Measurements from ENCODE around the gene CD180. TPM values are rescaled to one million over a fixed set of nuclear protein-coding genes. Genes with fewer than 3 reads are reported as not detected.

The CD180 gene
- total RNA-seq, 4 donors from 2014 or later = 0.27 to 2.2 (median 1.2) TPM; not detected in 1

- Histone ChIP-seq H3K27ac (no peak overlapping the region), H3K27me3 (no peaks in the 10 kb centered on the region), H3K36me3 (no peaks in the 10 kb centered on the region), H3K4me3 (no peak overlapping the region), H3K9me3 (no peaks in the 10 kb centered on the region), H3K4me1 (peaks cover 0 to 14% (median 0%) of the 10 kb centered on the region in 3 donors)
- no peak for TF ChIP-seq CTCF (IDR thresholded peaks at IDR 0.05)
- TF ChIP-seq EP300 (IDR thresholded peaks at IDR 0.05) = no peak
- no peak for TF ChIP-seq POLR2A (IDR thresholded peaks at IDR 0.05)
- no peak for TF ChIP-seq POLR2AphosphoS5 (IDR thresholded peaks at IDR 0.05)
- ATAC-seq = no peak
- 50 to 88% methylated on average over 1 to 3 of the region's 7 CpGs for WGBS, 2 donors (ENCODE audit: low coverage in 1 of 2)
These were observed 958 bp downstream of the CD180 start for GRCh38 chr5:67195406-67196275.

- H3K4me3 ChIP-seq = no peak overlapping the region
- no peak for TF ChIP-seq CTCF (IDR thresholded peaks at IDR 0.05)
- no peaks in the 10 kb centered on the region for H3K36me3 ChIP-seq
- WGBS, 2 donors (ENCODE audit: low coverage in 1 of 2) = 88 to 93% methylated on average over 3 of the region's 3 CpGs
- H3K27me3 ChIP-seq = no peaks in the 10 kb centered on the region
- H3K4me1 ChIP-seq = peaks cover 0 to 14% (median 0%) of the 10 kb centered on the region in 3 donors
- H3K27ac ChIP-seq = no peak overlapping the region
- no peak for ATAC-seq
- H3K9me3 ChIP-seq = no peaks in the 10 kb centered on the region
These were observed 2.4 kb downstream of the CD180 start for GRCh38 chr5:67194166-67194565.

- 5 to 23% methylated on average over 2 of the region's 2 CpGs for WGBS, 2 donors (ENCODE audit: low coverage in 1 of 2)
- Histone ChIP-seq H3K4me1 (peaks cover 0 to 14% (median 0%) of the 10 kb centered on the region in 3 donors), H3K9me3 (no peaks in the 10 kb centered on the region), H3K36me3 (no peaks in the 10 kb centered on the region), H3K4me3 (no peak overlapping the region), H3K27ac (peak overlapping the region in 2 of 4 donors; percentile 41 to 42), H3K27me3 (no peaks in the 10 kb centered on the region)
- TF ChIP-seq POLR2AphosphoS5 (IDR thresholded peaks at IDR 0.05) = no peak
- no peak for TF ChIP-seq CTCF (IDR thresholded peaks at IDR 0.05)
- TF ChIP-seq EP300 (IDR thresholded peaks at IDR 0.05) = no peak
- no peak for TF ChIP-seq POLR2A (IDR thresholded peaks at IDR 0.05)
- ATAC-seq = no peak
These were observed 3.2 kb downstream of the CD180 start for GRCh38 chr5:67193439-67193807.

- WGBS, 2 donors (ENCODE audit: low coverage in 1 of 2) = 29 to 53% methylated on average over 6 to 9 of the region's 9 CpGs
- H3K9me3 ChIP-seq = no peaks in the 10 kb centered on the region
- peak overlapping the region in 2 of 4 donors; percentile 41 to 42 for H3K27ac ChIP-seq
- no peak overlapping the region for H3K4me3 ChIP-seq
- TF ChIP-seq POLR2AphosphoS5 (IDR thresholded peaks at IDR 0.05) (no peak), POLR2A (IDR thresholded peaks at IDR 0.05) (no peak), CTCF (IDR thresholded peaks at IDR 0.05) (no peak)
- no peaks in the 10 kb centered on the region for H3K36me3 ChIP-seq
- peak; percentile 20 for ATAC-seq
- peaks cover 0 to 14% (median 0%) of the 10 kb centered on the region in 3 donors for H3K4me1 ChIP-seq
- H3K27me3 ChIP-seq = no peaks in the 10 kb centered on the region
These were observed 3.7 kb downstream of the CD180 start for GRCh38 chr5:67192719-67193438.
